HG03439 (cell line): ENCODE measurements around the gene PCDHB9.
"Not testable (repeated sequence)": the region's sequence is repeated elsewhere in the genome, so short reads cannot be mapped to it uniquely, and the experiment has no call there.

ENCODE experiments used
- ATAC-seq: cut with Tn5 transposase; IDR thresholded peaks from one replicate; pipeline ENCODE4 v1.9.1; 2021; ENCODE audit warnings: mild to moderate bottlenecking, moderate library complexity; ENCODE audit not compliant: unreplicated experiment

PCDHB9 gene

GRCh38 chr5:141234109-141234667, 47.2 kb downstream of the PCDHB9 start:
- no peak for ATAC-seq

GRCh38 chr5:141235922-141236321, 49.0 kb downstream of the PCDHB9 start:
- not testable (repeated sequence) for ATAC-seq

- no peak for ATAC-seq
Observed at GRCh38 chr5:141236516-141237313, 49.8 kb downstream of the PCDHB9 start.
